OCI-LY1 (cell line): ENCODE results near the gene WFDC6.

ENCODE experiments used
- H2AFZ ChIP-seq: fragments of 200-600 bp; sonication (generic), shearing (Covaris generic); 2 replicates; pipeline ENCODE4 v1.6.0; 2014; ENCODE audit warnings: antibody characterized with exemption, mild to moderate bottlenecking, low read length
- H3F3A ChIP-seq: fragments of 200-600 bp; sonication (generic), shearing (Covaris generic); 2 replicates; pipeline ENCODE4 v1.6.0; 2014; ENCODE audit warnings: mild to moderate bottlenecking, antibody characterized with exemption, low read length, moderate library complexity; ENCODE audit not compliant: insufficient read depth
- H3K27ac ChIP-seq: fragments of 200-600 bp; sonication (generic); 2 replicates; pipeline ENCODE4 v1.5.1; 2014; ENCODE audit warnings: low read length, mixed run types, mild to moderate bottlenecking, low read depth; ENCODE audit not compliant: poor library complexity, severe bottlenecking
- H3K27me3 ChIP-seq: fragments of 200-600 bp; sonication (generic); 2 replicates; pipeline ENCODE4 v1.6.0; 2014; ENCODE audit warnings: antibody characterized with exemption, mild to moderate bottlenecking, low read length, moderate library complexity; ENCODE audit not compliant: insufficient read depth
- H3K36me3 ChIP-seq: fragments of 200-600 bp; sonication (generic); 2 replicates; pipeline ENCODE4 v1.6.1; 2014; ENCODE audit warnings: mild to moderate bottlenecking, antibody characterized with exemption, low read length, moderate library complexity, mixed read lengths; ENCODE audit not compliant: insufficient read depth
- H3K4me1 ChIP-seq: fragments of 200-600 bp; sonication (generic); 2 replicates; pipeline ENCODE4 v1.5.1; 2014; ENCODE audit warnings: mild to moderate bottlenecking, low read length, moderate library complexity; ENCODE audit not compliant: insufficient read depth, severe bottlenecking
- H3K4me2 ChIP-seq: fragments of 200-600 bp; sonication (generic), shearing (Covaris generic); 2 replicates; pipeline ENCODE4 v1.6.1; 2014; ENCODE audit warnings: low read length
- H3K4me3 ChIP-seq: fragments of 200-600 bp; sonication (generic); 2 replicates; pipeline ENCODE4 v1.5.1; 2014; ENCODE audit warnings: low read length, low read depth, mild to moderate bottlenecking, mixed read lengths; ENCODE audit not compliant: poor library complexity, severe bottlenecking
- H3K79me2 ChIP-seq: fragments of 200-600 bp; shearing (Covaris generic); 2 replicates; pipeline ENCODE4 v1.6.1; 2016; ENCODE audit warnings: mixed run types, low read length, mixed read lengths; ENCODE audit not compliant: insufficient read depth
- H3K9ac ChIP-seq: fragments of 200-600 bp; sonication (generic), shearing (Covaris generic); 2 replicates; pipeline ENCODE4 v1.6.1; 2014; ENCODE audit warnings: mild to moderate bottlenecking, low read length, mixed read lengths
- H3K9me2 ChIP-seq: fragments of 200-600 bp; sonication (generic), shearing (Covaris generic); 2 replicates; pipeline ENCODE4 v1.6.1; 2014; ENCODE audit warnings: low read depth, mild to moderate bottlenecking, low read length, mixed read lengths
- H3K9me3 ChIP-seq: fragments of 200-600 bp; shearing (Covaris generic); 2 replicates; pipeline ENCODE4 v1.6.1; 2014; ENCODE audit warnings: low read length, mixed read lengths
- H4K20me1 ChIP-seq: fragments of 200-600 bp; sonication (generic), shearing (Covaris generic); 2 replicates; pipeline ENCODE4 v1.6.0; 2016; ENCODE audit warnings: mild to moderate bottlenecking, low read length; ENCODE audit not compliant: insufficient read depth
- CTCF ChIP-seq: fragments of 200-600 bp; sonication (generic), shearing (Covaris generic); IDR thresholded peaks from 2 replicates; pipeline ENCODE4 v1.5.1; 2017; ENCODE audit warnings: mild to moderate bottlenecking, antibody characterized with exemption, low read length, moderate library complexity, mixed read lengths
- EZH2 ChIP-seq: fragments of 200-600 bp; sonication (generic), shearing (Covaris generic); IDR thresholded peaks from 2 replicates; pipeline ENCODE4 v1.8.0; 2017; ENCODE audit warnings: borderline replicate concordance, mixed run types, mild to moderate bottlenecking, antibody characterized with exemption, low read length, moderate library complexity, mixed read lengths

Gene WFDC6

DNA sequence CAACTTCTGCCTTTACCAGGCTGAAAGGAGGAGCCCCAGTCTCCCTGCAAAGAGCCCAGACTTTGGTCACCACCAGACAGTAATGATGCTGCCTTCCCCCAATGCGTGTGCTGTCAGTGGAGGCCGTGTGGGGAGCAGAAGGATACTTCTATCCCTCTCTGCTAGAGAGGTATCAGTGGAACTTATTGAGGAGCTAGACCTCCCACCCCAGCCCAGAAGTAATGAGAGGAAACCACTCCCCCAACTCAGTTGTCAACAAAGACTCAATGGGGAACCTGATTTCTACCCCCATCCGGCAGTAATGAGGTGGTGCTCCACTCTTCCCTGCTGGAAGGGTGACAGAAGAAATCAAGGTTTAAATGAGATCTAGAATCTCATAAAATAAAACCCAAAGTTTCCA, 44.2 kb upstream of the WFDC6 start:
- Histone ChIP-seq H3K4me1 (no peaks in the 10 kb centered on the region), H3K9me2 (no peaks in the 10 kb centered on the region), H3K9me3 (no peaks in the 10 kb centered on the region), H3K79me2 (no peaks in the 10 kb centered on the region), H3K9ac (no peak overlapping the region), H2AFZ (no peak overlapping the region), H3F3A (no peaks in the 10 kb centered on the region), H3K27me3 (no peaks in the 10 kb centered on the region), H4K20me1 (no peaks in the 10 kb centered on the region), H3K36me3 (no peaks in the 10 kb centered on the region), H3K27ac (no peak overlapping the region), H3K4me3 (no peak overlapping the region), H3K4me2 (no peak overlapping the region)
- TF ChIP-seq CTCF (no peak), EZH2 (no peak)

DNA sequence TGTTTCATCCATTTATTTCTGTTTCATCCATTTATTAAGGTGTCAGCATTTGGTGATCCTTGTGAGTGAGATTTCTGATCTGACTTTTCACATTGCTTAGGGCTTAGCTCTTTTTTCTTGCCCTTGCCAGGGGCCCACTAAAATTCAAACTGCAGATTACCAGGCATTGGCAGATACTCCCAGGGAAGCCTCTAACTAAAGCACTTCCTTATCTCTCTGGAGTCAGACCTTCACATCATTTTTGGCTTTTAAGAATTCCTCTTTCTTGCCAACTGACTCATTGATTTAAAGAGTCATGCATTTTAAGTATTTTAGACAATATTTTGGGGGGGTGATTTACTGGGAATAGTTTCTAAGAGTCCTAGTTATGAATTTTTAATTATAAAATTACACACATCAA, 42.4 kb upstream of the WFDC6 start:
- Histone ChIP-seq H3K27me3 (no peaks in the 10 kb centered on the region), H3K79me2 (no peaks in the 10 kb centered on the region), H3K9me2 (no peaks in the 10 kb centered on the region), H4K20me1 (no peaks in the 10 kb centered on the region), H3K9ac (no peak overlapping the region), H3K4me2 (no peak overlapping the region), H3K36me3 (no peaks in the 10 kb centered on the region), H3K4me3 (no peak overlapping the region), H2AFZ (no peak overlapping the region), H3K4me1 (no peaks in the 10 kb centered on the region), H3F3A (no peaks in the 10 kb centered on the region), H3K27ac (no peak overlapping the region), H3K9me3 (no peaks in the 10 kb centered on the region)
- no peak for TF ChIP-seq CTCF
- no peak for TF ChIP-seq EZH2

GRCh38 chr20:45579184-45579583, 39.9 kb upstream of the WFDC6 start, which contains the start of gene WFDC8:
WFDC8 (minus strand) TSS chr20:45579284; CDS start chr20:45579247, 37 bp downstream.
- no peaks in the 10 kb centered on the region for H3K27me3 ChIP-seq
- no peaks in the 10 kb centered on the region for H4K20me1 ChIP-seq
- no peaks in the 10 kb centered on the region for H3K9me3 ChIP-seq
- H3K9ac ChIP-seq = no peak within 1 kb of the TSS
- H3K79me2 ChIP-seq = no peaks in the 10 kb centered on the region
- no peak within 1 kb of the TSS for H3K4me2 ChIP-seq
- H3K36me3 ChIP-seq = no peaks in the 10 kb centered on the region
- TF ChIP-seq CTCF = no peak
- no peak for TF ChIP-seq EZH2
- no peak within 1 kb of the TSS for H2AFZ ChIP-seq
- no peaks in the 10 kb centered on the region for H3F3A ChIP-seq
- no peaks in the 10 kb centered on the region for H3K4me1 ChIP-seq
- H3K27ac ChIP-seq = no peak within 1 kb of the TSS
- H3K4me3 ChIP-seq = no peak within 1 kb of the TSS
- H3K9me2 ChIP-seq = no peaks in the 10 kb centered on the region
